SK-N-SH treated with all-trans-retinoic acid at 6 μM for 48 hours (cell line): ENCODE data around the gene NEK4.

ENCODE experiments used
- ATAC-seq: fragments of 200-7000 bp; cut with Tn5 transposase; 3 replicates; pipeline ENCODE4 v1.9.1; 2020; ENCODE audit warnings: mild to moderate bottlenecking, moderate library complexity
- ARNTL ChIP-seq: fragments of 450-650 bp; formaldehyde crosslinking; IDR thresholded peaks from 2 replicates; pipeline ENCODE4 v1.5.0; 2020; ENCODE audit warnings: low read depth, mild to moderate bottlenecking, moderate library complexity, borderline replicate concordance
- BACH2 ChIP-seq: fragments of 250-450 bp; sonication (Bioruptor Pico); IDR thresholded peaks from 2 replicates; pipeline ENCODE4 v1.9.0; 2021; ENCODE audit warnings: mild to moderate bottlenecking, borderline replicate concordance
- CSDC2 ChIP-seq: fragments of 250-450 bp; sonication (Bioruptor Pico); IDR thresholded peaks from 2 replicates; pipeline ENCODE4 v1.5.0; 2020; ENCODE audit warnings: mild to moderate bottlenecking, moderate library complexity
- ESRRG ChIP-seq: fragments of 250-450 bp; sonication (Bioruptor Pico); IDR thresholded peaks from 2 replicates; pipeline ENCODE4 v1.6.1; 2021; ENCODE audit warnings: mild to moderate bottlenecking
- GLIS3 ChIP-seq: fragments of 250-450 bp; sonication (Bioruptor Pico); IDR thresholded peaks from 2 replicates; pipeline ENCODE4 v1.5.0; 2020; ENCODE audit warnings: mild to moderate bottlenecking, moderate library complexity
- ISL1 ChIP-seq: fragments of 250-450 bp; sonication (Bioruptor Pico); IDR thresholded peaks from 2 replicates; pipeline ENCODE4 v2.1.2; 2022; ENCODE audit warnings: mild to moderate bottlenecking, moderate library complexity
- OSR1 ChIP-seq: fragments of 250-450 bp; sonication (Bioruptor Pico); IDR thresholded peaks from 2 replicates; pipeline ENCODE4 v1.8.0; 2022; ENCODE audit warnings: moderate library complexity, mild to moderate bottlenecking, inconsistent platforms
- PATZ1 ChIP-seq: fragments of 250-450 bp; sonication (Bioruptor Pico); IDR thresholded peaks from 2 replicates; pipeline ENCODE4 v1.8.0; 2020; ENCODE audit warnings: mild to moderate bottlenecking, moderate library complexity, borderline replicate concordance
- POU6F1 ChIP-seq: fragments of 250-450 bp; sonication (Bioruptor Pico); IDR thresholded peaks from 2 replicates; pipeline ENCODE4 v1.8.0; 2021; ENCODE audit warnings: low read depth, mild to moderate bottlenecking, moderate library complexity, borderline replicate concordance
- PPARA ChIP-seq: fragments of 250-450 bp; sonication (Bioruptor Pico); IDR thresholded peaks from 2 replicates; pipeline ENCODE4 v1.5.0; 2020; ENCODE audit warnings: mild to moderate bottlenecking, borderline replicate concordance
- SNAI2 ChIP-seq: fragments of 250-450 bp; sonication (Bioruptor Pico); IDR thresholded peaks from 2 replicates; pipeline ENCODE4 v1.5.0; 2020; ENCODE audit warnings: mild to moderate bottlenecking, moderate library complexity
- TCF4 ChIP-seq: fragments of 250-450 bp; sonication (Bioruptor Pico); IDR thresholded peaks from 2 replicates; pipeline ENCODE4 v1.8.0; 2021; ENCODE audit warnings: mild to moderate bottlenecking, moderate library complexity, borderline replicate concordance
- ZC3H10 ChIP-seq: fragments of 250-450 bp; sonication (Bioruptor Pico); IDR thresholded peaks from 2 replicates; pipeline ENCODE4 v1.5.1; 2021; ENCODE audit warnings: mild to moderate bottlenecking, moderate library complexity
- ZFP3 ChIP-seq: fragments of 250-450 bp; sonication (Bioruptor Pico); IDR thresholded peaks from 2 replicates; pipeline ENCODE4 v1.5.0; 2020; ENCODE audit warnings: mild to moderate bottlenecking, moderate library complexity
- ZFP30 ChIP-seq: fragments of 450-650 bp; formaldehyde crosslinking; IDR thresholded peaks from 2 replicates; pipeline ENCODE4 v1.5.0; 2022; ENCODE audit warnings: mild to moderate bottlenecking, moderate library complexity
- ZNF565 ChIP-seq: fragments of 450-650 bp; formaldehyde crosslinking; conservative IDR thresholded peaks from 2 replicates; pipeline ENCODE4 v1.5.0; 2020; ENCODE audit warnings: low read depth, mild to moderate bottlenecking, moderate library complexity
- TF ChIP-seq, protein P1 (sequence below): fragments of 250-450 bp; sonication (Bioruptor Pico); IDR thresholded peaks from 2 replicates; pipeline ENCODE4 v1.5.1; 2020; ENCODE audit warnings: low read depth, mild to moderate bottlenecking, moderate library complexity
- TF ChIP-seq, protein P2 (sequence below): fragments of 250-450 bp; sonication (Bioruptor Pico); IDR thresholded peaks from 2 replicates; pipeline ENCODE4 v1.5.0; 2020; ENCODE audit warnings: mild to moderate bottlenecking, moderate library complexity

NEK4 gene

GRCh38 chr3:52795298-52795900, 24.7 kb upstream of the NEK4 start:
- no peak for ATAC-seq
- TF ChIP-seq ZFP30 (CRISPR knock-in tag) (no peak), ZFP3 (CRISPR knock-in tag) (no peak), SNAI2 (CRISPR knock-in tag) (no peak), ESRRG (CRISPR knock-in tag) (no peak), TCF4 (CRISPR knock-in tag) (no peak)

DNA sequence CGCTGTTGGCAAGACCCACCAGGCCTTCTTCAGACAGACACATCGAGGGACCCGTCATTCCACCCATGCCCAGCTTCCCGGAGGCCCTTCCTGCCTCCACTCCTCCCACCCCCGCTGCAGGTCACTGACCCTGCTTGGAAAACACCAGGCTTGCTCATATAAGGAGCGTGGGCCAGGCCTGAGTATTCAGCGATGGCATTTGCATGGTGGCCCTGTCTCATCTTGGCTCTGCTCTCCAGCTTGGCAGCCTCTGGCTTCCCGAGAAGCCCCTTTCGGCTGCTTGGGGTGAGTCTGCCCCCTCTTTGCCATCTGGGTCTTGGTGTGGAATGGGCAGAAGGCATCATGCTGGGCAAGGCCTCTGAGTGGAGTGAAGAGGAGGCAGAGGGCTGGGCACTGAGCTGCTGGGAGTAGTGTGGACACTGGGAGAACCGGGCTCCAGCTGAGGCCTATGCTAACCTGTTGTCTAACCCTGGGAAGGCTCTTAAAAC, 23.9 kb upstream of the NEK4 start, which contains the start of gene ITIH3:
ITIH3 (plus strand) TSS at position 185 of the 488 bp plus-strand sequence; CDS start at position 193, 8 bp downstream.
- ATAC-seq, result no peak
- TF ChIP-seq OSR1 (CRISPR knock-in tag) (no peak), POU6F1 (CRISPR knock-in tag) (no peak), SNAI2 (CRISPR knock-in tag) (no peak), ESRRG (CRISPR knock-in tag) (no peak), PPARA (CRISPR knock-in tag) (no peak), GLIS3 (CRISPR knock-in tag) (no peak), ZFP30 (CRISPR knock-in tag) (no peak), BACH2 (CRISPR knock-in tag) (no peak), ZC3H10 (CRISPR knock-in tag) (no peak)
- TF ChIP-seq, protein P1, sequence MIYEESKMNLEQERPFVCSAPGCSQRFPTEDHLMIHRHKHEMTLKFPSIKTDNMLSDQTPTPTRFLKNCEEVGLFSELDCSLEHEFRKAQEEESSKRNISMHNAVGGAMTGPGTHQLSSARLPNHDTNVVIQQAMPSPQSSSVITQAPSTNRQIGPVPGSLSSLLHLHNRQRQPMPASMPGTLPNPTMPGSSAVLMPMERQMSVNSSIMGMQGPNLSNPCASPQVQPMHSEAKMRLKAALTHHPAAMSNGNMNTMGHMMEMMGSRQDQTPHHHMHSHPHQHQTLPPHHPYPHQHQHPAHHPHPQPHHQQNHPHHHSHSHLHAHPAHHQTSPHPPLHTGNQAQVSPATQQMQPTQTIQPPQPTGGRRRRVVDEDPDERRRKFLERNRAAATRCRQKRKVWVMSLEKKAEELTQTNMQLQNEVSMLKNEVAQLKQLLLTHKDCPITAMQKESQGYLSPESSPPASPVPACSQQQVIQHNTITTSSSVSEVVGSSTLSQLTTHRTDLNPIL (CRISPR knock-in tag), result no peak
- TF ChIP-seq, protein P2, sequence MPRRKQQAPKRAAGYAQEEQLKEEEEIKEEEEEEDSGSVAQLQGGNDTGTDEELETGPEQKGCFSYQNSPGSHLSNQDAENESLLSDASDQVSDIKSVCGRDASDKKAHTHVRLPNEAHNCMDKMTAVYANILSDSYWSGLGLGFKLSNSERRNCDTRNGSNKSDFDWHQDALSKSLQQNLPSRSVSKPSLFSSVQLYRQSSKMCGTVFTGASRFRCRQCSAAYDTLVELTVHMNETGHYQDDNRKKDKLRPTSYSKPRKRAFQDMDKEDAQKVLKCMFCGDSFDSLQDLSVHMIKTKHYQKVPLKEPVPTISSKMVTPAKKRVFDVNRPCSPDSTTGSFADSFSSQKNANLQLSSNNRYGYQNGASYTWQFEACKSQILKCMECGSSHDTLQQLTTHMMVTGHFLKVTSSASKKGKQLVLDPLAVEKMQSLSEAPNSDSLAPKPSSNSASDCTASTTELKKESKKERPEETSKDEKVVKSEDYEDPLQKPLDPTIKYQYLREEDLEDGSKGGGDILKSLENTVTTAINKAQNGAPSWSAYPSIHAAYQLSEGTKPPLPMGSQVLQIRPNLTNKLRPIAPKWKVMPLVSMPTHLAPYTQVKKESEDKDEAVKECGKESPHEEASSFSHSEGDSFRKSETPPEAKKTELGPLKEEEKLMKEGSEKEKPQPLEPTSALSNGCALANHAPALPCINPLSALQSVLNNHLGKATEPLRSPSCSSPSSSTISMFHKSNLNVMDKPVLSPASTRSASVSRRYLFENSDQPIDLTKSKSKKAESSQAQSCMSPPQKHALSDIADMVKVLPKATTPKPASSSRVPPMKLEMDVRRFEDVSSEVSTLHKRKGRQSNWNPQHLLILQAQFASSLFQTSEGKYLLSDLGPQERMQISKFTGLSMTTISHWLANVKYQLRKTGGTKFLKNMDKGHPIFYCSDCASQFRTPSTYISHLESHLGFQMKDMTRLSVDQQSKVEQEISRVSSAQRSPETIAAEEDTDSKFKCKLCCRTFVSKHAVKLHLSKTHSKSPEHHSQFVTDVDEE (CRISPR knock-in tag), result no peak

- no peak for TF ChIP-seq BACH2 (CRISPR knock-in tag)
These were observed 23.2 kb upstream of the NEK4 start for GRCh38 chr3:52793702-52794611.

DNA sequence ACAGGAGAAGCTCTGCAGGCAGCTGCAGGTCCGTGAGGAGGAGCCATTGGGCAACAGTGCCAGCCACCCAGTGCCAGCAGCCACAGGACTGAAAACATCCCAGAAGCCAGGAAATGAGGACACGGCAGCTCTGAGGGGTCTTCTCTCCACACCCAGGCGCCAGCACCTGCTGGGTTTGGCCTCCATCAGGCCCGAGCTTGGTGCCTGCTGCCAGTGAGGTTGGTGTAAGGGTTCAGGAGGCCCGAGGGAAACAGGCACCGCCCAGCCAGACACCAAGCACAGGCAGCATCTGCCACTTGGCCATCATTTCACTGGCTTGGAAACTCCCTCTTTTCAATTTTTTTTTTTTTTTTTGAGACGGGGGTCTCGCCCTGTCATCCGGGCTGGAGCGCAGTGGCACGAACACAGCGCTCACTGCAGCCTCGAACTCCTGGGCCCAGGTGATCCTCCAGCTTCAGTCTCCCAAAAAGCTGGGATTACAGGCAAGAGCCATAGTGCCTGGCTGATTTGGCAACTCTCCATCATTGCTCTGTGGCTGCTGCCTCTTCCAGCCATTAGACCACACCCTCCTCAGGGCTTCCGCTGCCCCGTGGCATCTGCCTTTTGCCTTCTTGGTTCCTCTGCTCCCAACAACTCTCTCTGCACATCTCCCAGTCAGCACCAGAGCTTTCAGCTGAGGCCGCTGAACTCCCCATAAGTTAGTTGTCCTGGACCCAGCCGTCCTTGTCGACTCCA, 22.4 kb upstream of the NEK4 start:
- ATAC-seq, result no peak; the same call in 2 of the 3 replicates
- TF ChIP-seq, protein P2 (CRISPR knock-in tag), result no peak
- no peak for TF ChIP-seq BACH2 (CRISPR knock-in tag)
- no peak for TF ChIP-seq ZFP30 (CRISPR knock-in tag)
- TF ChIP-seq OSR1 (CRISPR knock-in tag), result no peak
- no peak for TF ChIP-seq CSDC2 (CRISPR knock-in tag)
- TF ChIP-seq GLIS3 (CRISPR knock-in tag), result no peak
- TF ChIP-seq TCF4 (CRISPR knock-in tag), result no peak
- TF ChIP-seq PATZ1 (CRISPR knock-in tag), result no peak
- no peak for TF ChIP-seq ZNF565 (CRISPR knock-in tag)
- no peak for TF ChIP-seq POU6F1 (CRISPR knock-in tag)
- no peak for TF ChIP-seq ISL1 (CRISPR knock-in tag)
- no peak for TF ChIP-seq SNAI2 (CRISPR knock-in tag)
- TF ChIP-seq PPARA (CRISPR knock-in tag), result no peak
- TF ChIP-seq ARNTL (CRISPR knock-in tag), result no peak

More at GRCh38 chr3:52793702-52794611, 23.2 kb upstream of the NEK4 start:
- no peak for ATAC-seq
